Activated B cell treated with CpG ODN at 0.5 μM for 24 hours (primary cell): ENCODE data around the gene ABCG1. TPM values are rescaled to one million over a fixed set of nuclear protein-coding genes. Genes with fewer than 3 reads are reported as not detected.

Experiments
- ATAC-seq: fragments of 200-7000 bp; cut with Tn5 transposase; one replicate; pipeline ENCODE4 v1.10.0; 2021; ENCODE audit warnings: low read depth, mild to moderate bottlenecking, moderate library complexity
- CTCF ChIA-PET: fragments of 350-600 bp; sonication (Branson Sonifier 250); formaldehyde crosslinking; loops from one replicate; lab custom pipeline; 2021; ENCODE audit warnings: antibody characterized with exemption; lab: Charles Lee
- POLR2A ChIA-PET: fragments of 350-600 bp; sonication (Branson Sonifier 250); formaldehyde crosslinking; loops from one replicate; lab custom pipeline; 2021; ENCODE audit warnings: antibody characterized with exemption; lab: Charles Lee
- DNase-seq: peaks from one replicate; pipeline ENCODE4 v3.0.0; 2022
- H3K27ac Mint-ChIP-seq: one replicate; pipeline ENCODE4 v1.8.0; 2020; ENCODE audit warnings: mixed read lengths
- H3K27me3 Mint-ChIP-seq: one replicate; pipeline ENCODE4 v1.8.0; 2021; ENCODE audit warnings: mixed read lengths
- H3K36me3 Mint-ChIP-seq: one replicate; pipeline ENCODE4 v1.8.0; 2021; ENCODE audit warnings: low read depth, mixed read lengths
- H3K4me1 Mint-ChIP-seq: one replicate; pipeline ENCODE4 v1.8.0; 2021; ENCODE audit warnings: mixed read lengths
- H3K4me3 Mint-ChIP-seq: one replicate; pipeline ENCODE4 v1.8.0; 2020; ENCODE audit warnings: mild to moderate bottlenecking, mixed read lengths
- H3K9me3 Mint-ChIP-seq: one replicate; pipeline ENCODE4 v1.8.0; 2020; ENCODE audit warnings: mixed read lengths
- intact Hi-C: fragments of 100-400 bp; cut with micrococcal nuclease; formaldehyde crosslinking; loops from one replicate; pipeline ENCODE4 v1.15.1; 2024
- total RNA-seq: library from RNA; stranded (reverse); gene quantifications from 2 replicates; pipeline ENCODE4 v1.2.3, GENCODE V29; 2022
- TF ChIP-seq, protein P1 (sequence below): fragments of 200-600 bp; IDR thresholded peaks from one replicate; pipeline ENCODE4 v1.8.0; 2022; ENCODE audit warnings: antibody characterized with exemption, mild to moderate bottlenecking

ABCG1 gene
- total RNA-seq, 1 donor from 2014 or later: 3.4 TPM

DNA sequence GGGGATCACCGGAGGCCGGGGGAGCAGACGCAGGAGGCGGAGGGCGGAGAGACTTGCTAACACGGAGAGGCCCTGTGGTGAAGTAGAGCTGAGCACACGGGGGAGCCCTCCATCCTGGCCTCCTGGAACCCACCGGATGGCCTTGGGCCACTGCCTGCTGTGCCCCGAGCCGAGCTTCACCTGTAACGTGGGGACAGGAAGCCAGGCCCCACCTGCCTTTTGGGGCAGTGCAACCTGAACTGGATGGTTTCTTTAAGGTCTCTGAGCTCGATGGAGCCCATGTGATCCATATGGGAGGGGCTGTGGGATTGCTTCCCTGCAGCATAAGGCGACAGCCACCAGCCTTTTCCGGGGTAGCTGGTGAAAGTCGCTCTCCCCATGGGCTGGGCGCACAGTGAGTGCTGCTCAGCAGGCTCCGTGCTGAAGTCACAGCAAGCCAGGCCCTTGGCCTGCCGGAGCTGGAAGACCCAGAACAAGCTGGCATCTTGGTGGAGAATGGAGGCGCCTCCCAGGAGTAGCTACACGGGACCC, 60.5 kb downstream of the ABCG1 start:
- peaks cover 78% of the 10 kb centered on the region for H3K36me3 Mint-ChIP-seq
- no peaks in the 10 kb centered on the region for H3K9me3 Mint-ChIP-seq
- intact Hi-C loops: no loop called here
- TF ChIP-seq, protein P1, sequence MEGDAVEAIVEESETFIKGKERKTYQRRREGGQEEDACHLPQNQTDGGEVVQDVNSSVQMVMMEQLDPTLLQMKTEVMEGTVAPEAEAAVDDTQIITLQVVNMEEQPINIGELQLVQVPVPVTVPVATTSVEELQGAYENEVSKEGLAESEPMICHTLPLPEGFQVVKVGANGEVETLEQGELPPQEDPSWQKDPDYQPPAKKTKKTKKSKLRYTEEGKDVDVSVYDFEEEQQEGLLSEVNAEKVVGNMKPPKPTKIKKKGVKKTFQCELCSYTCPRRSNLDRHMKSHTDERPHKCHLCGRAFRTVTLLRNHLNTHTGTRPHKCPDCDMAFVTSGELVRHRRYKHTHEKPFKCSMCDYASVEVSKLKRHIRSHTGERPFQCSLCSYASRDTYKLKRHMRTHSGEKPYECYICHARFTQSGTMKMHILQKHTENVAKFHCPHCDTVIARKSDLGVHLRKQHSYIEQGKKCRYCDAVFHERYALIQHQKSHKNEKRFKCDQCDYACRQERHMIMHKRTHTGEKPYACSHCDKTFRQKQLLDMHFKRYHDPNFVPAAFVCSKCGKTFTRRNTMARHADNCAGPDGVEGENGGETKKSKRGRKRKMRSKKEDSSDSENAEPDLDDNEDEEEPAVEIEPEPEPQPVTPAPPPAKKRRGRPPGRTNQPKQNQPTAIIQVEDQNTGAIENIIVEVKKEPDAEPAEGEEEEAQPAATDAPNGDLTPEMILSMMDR: no peak
- DNase-seq (no peak), ATAC-seq (no peak)
- H3K27ac Mint-ChIP-seq: no peak overlapping the region
- ChIA-PET CTCF (interaction anchor here (1.1 kb wide), 1 partner anchor 11 kb away, joined by 4 read pairs; no protein-coding TSS in a partner anchor), POLR2A (no interaction called here)
- no peak overlapping the region for H3K4me3 Mint-ChIP-seq
- no peaks in the 10 kb centered on the region for H3K4me1 Mint-ChIP-seq
- no peaks in the 10 kb centered on the region for H3K27me3 Mint-ChIP-seq

- POLR2A ChIA-PET: no interaction called here
- H3K4me1 Mint-ChIP-seq: peaks cover 2% of the 10 kb centered on the region
- no peak overlapping the region for H3K27ac Mint-ChIP-seq
- ATAC-seq: no peak
- H3K9me3 Mint-ChIP-seq: no peaks in the 10 kb centered on the region
- no peaks in the 10 kb centered on the region for H3K27me3 Mint-ChIP-seq
- TF ChIP-seq, protein P1: no peak
- H3K36me3 Mint-ChIP-seq: peaks cover 77% of the 10 kb centered on the region
- H3K4me3 Mint-ChIP-seq: no peak overlapping the region
- CTCF ChIA-PET: interaction anchor here (1.1 kb wide), 1 partner anchor 11 kb away, joined by 4 read pairs; no protein-coding TSS in a partner anchor
- intact Hi-C loops: no loop called here
- no peak for DNase-seq
Measured at GRCh38 chr21:42279888-42280287, 60.9 kb downstream of the ABCG1 start.

DNA sequence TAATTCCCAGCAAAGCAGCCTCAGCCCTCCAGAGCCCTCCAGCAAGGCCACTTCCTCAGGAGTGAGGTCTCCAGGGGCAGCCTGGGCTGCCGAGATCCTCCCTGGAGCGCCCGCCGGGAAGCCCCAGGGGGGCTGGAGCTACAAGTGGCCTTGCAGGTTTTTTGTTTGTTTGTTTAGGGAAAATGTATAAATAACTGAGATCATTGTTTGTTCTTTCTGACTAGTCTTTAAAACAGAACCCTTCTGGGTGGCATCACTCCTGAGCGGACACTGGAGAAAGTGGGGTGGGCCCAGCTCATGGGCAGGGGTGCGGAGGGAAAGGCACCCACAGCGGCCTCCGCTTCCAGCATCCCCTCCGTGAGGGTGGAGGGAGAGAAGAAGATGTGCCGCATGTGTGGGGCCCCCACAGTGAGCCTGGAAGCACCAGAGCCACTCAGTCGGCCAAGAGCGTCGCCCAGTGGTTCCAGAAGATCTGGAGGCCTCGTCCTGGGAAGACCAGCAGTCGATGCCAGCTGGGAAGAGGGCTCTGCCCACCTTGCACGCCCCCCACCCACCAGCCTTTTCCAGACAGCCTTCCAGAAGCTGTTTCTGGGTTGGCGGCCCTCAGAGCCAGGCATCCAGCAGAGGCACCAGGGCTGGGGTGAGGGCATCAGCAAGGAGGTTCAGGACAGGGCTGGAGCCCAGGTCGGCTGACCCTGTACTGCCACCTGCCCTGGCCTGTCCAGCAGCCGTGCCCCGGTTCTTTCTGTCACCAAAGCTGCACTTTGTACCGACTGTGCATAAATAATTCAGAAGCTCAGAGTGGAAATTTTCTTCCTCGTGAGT, 61.6 kb downstream of the ABCG1 start:
- H3K27ac Mint-ChIP-seq: no peak overlapping the region
- peaks cover 9% of the 10 kb centered on the region for H3K4me1 Mint-ChIP-seq
- H3K36me3 Mint-ChIP-seq: peaks cover 76% of the 10 kb centered on the region
- ChIA-PET CTCF (no interaction called here), POLR2A (no interaction called here)
- H3K27me3 Mint-ChIP-seq: no peaks in the 10 kb centered on the region
- DNase-seq (no peak), ATAC-seq (no peak)
- H3K9me3 Mint-ChIP-seq: no peaks in the 10 kb centered on the region
- TF ChIP-seq, protein P1: no peak
- intact Hi-C loops: no loop called here
- H3K4me3 Mint-ChIP-seq: no peak overlapping the region

DNA sequence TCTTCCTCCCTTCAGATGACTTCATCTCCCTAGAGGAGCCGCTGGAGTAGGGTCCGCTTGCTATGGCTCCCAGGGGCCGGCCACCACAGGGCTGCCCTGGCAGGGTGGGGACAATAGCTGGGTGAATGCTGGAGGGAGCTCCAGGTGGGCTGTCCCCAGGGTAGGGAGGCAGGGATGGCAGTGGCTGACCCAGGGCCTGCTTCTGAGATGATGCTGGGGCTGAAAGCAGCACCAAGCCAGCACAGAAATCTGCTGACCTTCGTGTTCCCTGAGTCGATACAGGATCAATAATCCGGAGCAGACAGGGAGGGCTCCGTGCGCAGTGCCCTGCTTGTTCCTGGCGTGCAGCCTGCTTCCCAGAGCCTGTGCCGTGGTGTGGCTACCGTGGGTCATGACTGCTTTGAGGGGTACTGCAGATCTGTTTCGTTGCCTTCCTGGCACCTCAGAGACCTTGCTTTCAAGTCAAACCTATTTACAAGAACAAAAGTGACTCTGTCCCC, 62.3 kb downstream of the ABCG1 start:
- no peaks in the 10 kb centered on the region for H3K9me3 Mint-ChIP-seq
- peaks cover 77% of the 10 kb centered on the region for H3K36me3 Mint-ChIP-seq
- ATAC-seq (no peak), DNase-seq (no peak)
- ChIA-PET CTCF (no interaction called here), POLR2A (interaction anchor here (0.6 kb wide), 1 partner anchor 49 kb away, joined by 3 read pairs; no protein-coding TSS in a partner anchor)
- no peak overlapping the region for H3K27ac Mint-ChIP-seq
- H3K4me3 Mint-ChIP-seq: no peak overlapping the region
- H3K4me1 Mint-ChIP-seq: peaks cover 15% of the 10 kb centered on the region
- intact Hi-C loops: no loop called here
- no peaks in the 10 kb centered on the region for H3K27me3 Mint-ChIP-seq
- TF ChIP-seq, protein P1: no peak

DNA sequence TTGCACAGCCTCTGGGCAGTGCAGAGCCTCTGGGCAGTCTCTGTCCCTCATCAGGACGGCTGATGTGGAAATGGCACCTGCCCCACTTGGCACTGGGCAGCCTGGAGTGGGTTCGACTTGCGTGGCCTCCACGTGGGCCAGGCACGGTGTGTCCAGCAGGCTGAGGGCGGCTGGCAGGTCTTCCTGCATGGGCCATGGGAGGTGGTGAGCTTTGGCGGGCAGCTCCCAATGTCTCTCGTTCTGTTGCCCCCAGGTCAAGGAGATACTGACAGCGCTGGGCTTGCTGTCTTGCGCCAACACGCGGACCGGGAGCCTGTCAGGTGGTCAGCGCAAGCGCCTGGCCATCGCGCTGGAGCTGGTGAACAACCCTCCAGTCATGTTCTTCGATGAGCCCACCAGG, 63.1 kb downstream of the ABCG1 start:
- H3K36me3 Mint-ChIP-seq: peaks cover 78% of the 10 kb centered on the region
- intact Hi-C loops: no loop called here
- ATAC-seq (no peak), DNase-seq (no peak)
- no peak overlapping the region for H3K4me3 Mint-ChIP-seq
- POLR2A ChIA-PET: no interaction called here
- no peaks in the 10 kb centered on the region for H3K9me3 Mint-ChIP-seq
- TF ChIP-seq, protein P1: no peak
- no peak overlapping the region for H3K27ac Mint-ChIP-seq
- H3K27me3 Mint-ChIP-seq: no peaks in the 10 kb centered on the region
- H3K4me1 Mint-ChIP-seq: peaks cover 23% of the 10 kb centered on the region
- CTCF ChIA-PET: no interaction called here
